Neuron (in vitro differentiated cells): ENCODE measurements around the gene COL4A1.

ENCODE experiments used
- H2AFZ ChIP-seq: one replicate; pipeline ENCODE4 v1.6.1; 2013; ENCODE audit warnings: low read depth, mild to moderate bottlenecking, inconsistent platforms, low read length, moderate library complexity
- H3K27me3 ChIP-seq: one replicate; pipeline ENCODE4 v1.6.1; 2013; ENCODE audit warnings: low read length; ENCODE audit not compliant: insufficient read depth
- H3K36me3 ChIP-seq: one replicate; pipeline ENCODE4 v1.6.1; 2013; ENCODE audit warnings: low read length; ENCODE audit not compliant: insufficient read depth
- H3K4me1 ChIP-seq: one replicate; pipeline ENCODE4 v1.6.1; 2013; ENCODE audit warnings: low read length; ENCODE audit not compliant: insufficient read depth
- H3K4me3 ChIP-seq: 2 replicates; pipeline ENCODE4 v1.5.1; 2013; ENCODE audit warnings: mild to moderate bottlenecking, low read length, moderate library complexity
- H3K9me3 ChIP-seq: one replicate; pipeline ENCODE4 v1.6.1; 2013; ENCODE audit warnings: low read length

The COL4A1 gene

GRCh38 chr13:110185696-110186095 is 121.3 kb downstream of the COL4A1 start:
- H3K4me3 ChIP-seq: no peak overlapping the region
- peaks cover 2% of the 10 kb centered on the region for H3K9me3 ChIP-seq
- H3K36me3 ChIP-seq: peaks cover 21% of the 10 kb centered on the region
- no peaks in the 10 kb centered on the region for H3K27me3 ChIP-seq
- no peak overlapping the region for H2AFZ ChIP-seq
- no peaks in the 10 kb centered on the region for H3K4me1 ChIP-seq

GRCh38 chr13:110183910-110184309 is 123.0 kb downstream of the COL4A1 start:
- no peaks in the 10 kb centered on the region for H3K27me3 ChIP-seq
- peaks cover 23% of the 10 kb centered on the region for H3K36me3 ChIP-seq
- H3K4me3 ChIP-seq: no peak overlapping the region
- H3K4me1 ChIP-seq: no peaks in the 10 kb centered on the region
- peaks cover 2% of the 10 kb centered on the region for H3K9me3 ChIP-seq
- no peak overlapping the region for H2AFZ ChIP-seq

DNA sequence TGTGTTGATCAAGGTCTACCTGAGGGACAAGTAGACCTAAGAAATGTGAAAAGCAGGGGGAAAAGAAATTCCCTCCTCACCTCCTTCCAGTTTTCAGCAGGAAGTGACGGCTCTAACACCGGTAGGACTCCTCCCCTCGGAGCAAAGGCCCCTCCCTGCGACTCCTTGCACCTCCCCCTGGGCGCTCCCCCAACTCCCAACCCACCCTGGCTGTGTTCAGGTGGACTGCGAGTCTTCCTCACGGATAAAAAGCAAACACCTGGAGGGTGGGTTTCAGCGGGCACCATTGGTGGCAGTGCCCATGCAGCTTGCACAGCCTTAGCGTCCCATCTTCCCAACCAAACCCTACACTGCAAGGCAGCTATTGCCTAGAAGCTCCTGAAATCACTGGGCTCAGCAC is 124.5 kb downstream of the COL4A1 start:
- H3K4me1 ChIP-seq: no peaks in the 10 kb centered on the region
- H2AFZ ChIP-seq: no peak overlapping the region
- peaks cover 28% of the 10 kb centered on the region for H3K36me3 ChIP-seq
- peaks cover 2% of the 10 kb centered on the region for H3K9me3 ChIP-seq
- no peaks in the 10 kb centered on the region for H3K27me3 ChIP-seq
- no peak overlapping the region for H3K4me3 ChIP-seq

- Histone ChIP-seq H3K9me3 (peaks cover 2% of the 10 kb centered on the region), H3K27me3 (no peaks in the 10 kb centered on the region), H3K4me3 (no peak overlapping the region), H2AFZ (no peak overlapping the region), H3K36me3 (peaks cover 31% of the 10 kb centered on the region), H3K4me1 (no peaks in the 10 kb centered on the region)
These were observed 125.0 kb downstream of the COL4A1 start for GRCh38 chr13:110182003-110182402.

DNA sequence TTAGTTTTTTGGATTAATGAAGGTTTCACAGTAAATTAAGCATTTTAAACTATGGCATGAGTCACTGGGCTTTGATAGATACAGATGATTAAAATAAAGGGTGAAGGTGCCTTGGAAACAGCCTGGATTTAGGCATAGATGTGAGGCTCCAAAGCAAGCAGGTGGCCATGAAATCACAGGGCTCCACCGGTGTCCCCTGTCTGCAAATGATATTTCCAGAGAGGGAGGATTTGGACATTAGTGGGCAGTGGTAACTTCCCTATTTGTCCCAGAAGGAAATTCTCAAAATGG is 127.2 kb downstream of the COL4A1 start:
- no peak overlapping the region for H2AFZ ChIP-seq
- H3K4me1 ChIP-seq: no peaks in the 10 kb centered on the region
- H3K9me3 ChIP-seq: peaks cover 5% of the 10 kb centered on the region
- no peak overlapping the region for H3K4me3 ChIP-seq
- H3K36me3 ChIP-seq: peaks cover 49% of the 10 kb centered on the region
- no peaks in the 10 kb centered on the region for H3K27me3 ChIP-seq

DNA sequence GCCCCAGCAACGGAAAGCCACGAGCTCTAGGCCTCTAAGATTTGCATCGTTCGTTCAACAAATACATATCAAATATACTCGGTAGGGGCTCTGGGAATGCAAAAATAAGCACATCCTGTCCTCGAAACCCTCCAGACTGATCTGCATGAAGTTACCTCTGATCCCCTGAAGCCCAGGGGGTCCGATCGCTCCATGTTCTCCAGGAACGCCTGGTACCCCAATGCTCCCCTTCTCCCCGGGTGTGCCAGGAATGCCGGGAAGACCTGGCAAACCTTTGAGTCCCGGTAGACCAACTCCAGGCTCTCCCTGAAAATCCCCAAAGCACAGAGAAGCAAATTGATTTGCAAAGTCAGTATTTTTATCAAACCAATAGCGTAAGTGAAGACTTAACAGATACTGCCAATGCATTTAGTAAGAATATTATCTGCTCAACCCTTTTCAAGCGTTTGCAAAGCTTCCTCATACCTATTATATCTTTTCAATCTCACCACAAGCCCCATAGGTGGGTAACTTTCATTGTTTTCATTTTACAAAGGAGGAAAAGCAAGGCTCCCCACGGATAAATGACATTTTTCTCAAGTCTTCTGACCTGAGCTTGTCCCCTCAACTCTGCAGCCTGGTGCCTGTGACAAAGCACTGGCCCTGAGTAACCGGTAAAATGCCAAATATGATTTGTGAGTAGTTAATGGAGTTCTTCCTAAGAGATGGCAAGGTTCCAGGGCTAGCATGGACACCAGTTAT is 127.7 kb downstream of the COL4A1 start:
- Histone ChIP-seq H3K9me3 (peaks cover 6% of the 10 kb centered on the region), H3K4me3 (no peak overlapping the region), H3K36me3 (peaks cover 54% of the 10 kb centered on the region), H3K27me3 (no peaks in the 10 kb centered on the region), H3K4me1 (no peaks in the 10 kb centered on the region), H2AFZ (no peak overlapping the region)

DNA sequence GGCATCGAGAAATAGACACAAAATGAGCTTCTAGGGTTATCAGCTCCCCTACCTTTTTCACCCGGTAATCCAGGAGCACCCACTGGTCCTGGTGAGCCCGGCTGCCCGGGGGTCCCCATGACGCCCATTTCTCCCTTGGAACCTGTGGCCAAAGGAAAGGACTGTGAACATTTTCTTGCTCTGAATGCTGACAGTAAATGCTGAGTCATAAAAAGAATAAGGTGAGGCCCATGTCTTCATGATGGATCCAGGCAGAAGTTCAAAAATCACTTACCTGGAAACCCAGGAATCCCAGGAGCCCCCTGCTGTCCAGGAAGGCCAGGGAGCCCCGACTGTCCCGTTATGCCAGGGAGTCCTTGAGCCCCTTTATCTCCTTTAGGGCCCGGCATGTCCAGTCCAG is 129.2 kb downstream of the COL4A1 start:
- Histone ChIP-seq H3K4me3 (no peak overlapping the region), H2AFZ (no peak overlapping the region), H3K36me3 (peaks cover 61% of the 10 kb centered on the region), H3K27me3 (no peaks in the 10 kb centered on the region), H3K4me1 (no peaks in the 10 kb centered on the region), H3K9me3 (peaks cover 17% of the 10 kb centered on the region)

DNA sequence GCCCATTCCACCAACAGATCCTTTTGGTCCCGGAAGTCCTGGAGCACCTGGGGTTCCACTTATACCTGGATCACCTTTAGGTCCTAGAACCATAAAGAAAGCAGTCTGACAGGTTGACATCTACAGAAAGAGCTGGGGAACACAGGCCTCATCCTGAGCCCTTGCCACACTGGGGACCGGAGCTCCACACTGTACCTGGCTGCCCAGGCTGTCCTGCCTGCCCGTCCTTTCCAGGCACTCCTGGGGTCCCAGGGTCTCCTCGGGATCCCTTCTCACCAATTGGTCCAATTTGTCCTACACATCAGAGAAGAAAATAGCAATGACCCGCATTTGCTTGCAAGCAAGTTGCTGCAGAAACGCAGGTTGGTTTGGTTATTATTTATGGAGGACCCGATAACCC is 130.5 kb downstream of the COL4A1 start:
- Histone ChIP-seq H3K4me1 (no peaks in the 10 kb centered on the region), H3K4me3 (no peak overlapping the region), H3K9me3 (peaks cover 19% of the 10 kb centered on the region), H2AFZ (no peak overlapping the region), H3K36me3 (peaks cover 61% of the 10 kb centered on the region), H3K27me3 (no peaks in the 10 kb centered on the region)

DNA sequence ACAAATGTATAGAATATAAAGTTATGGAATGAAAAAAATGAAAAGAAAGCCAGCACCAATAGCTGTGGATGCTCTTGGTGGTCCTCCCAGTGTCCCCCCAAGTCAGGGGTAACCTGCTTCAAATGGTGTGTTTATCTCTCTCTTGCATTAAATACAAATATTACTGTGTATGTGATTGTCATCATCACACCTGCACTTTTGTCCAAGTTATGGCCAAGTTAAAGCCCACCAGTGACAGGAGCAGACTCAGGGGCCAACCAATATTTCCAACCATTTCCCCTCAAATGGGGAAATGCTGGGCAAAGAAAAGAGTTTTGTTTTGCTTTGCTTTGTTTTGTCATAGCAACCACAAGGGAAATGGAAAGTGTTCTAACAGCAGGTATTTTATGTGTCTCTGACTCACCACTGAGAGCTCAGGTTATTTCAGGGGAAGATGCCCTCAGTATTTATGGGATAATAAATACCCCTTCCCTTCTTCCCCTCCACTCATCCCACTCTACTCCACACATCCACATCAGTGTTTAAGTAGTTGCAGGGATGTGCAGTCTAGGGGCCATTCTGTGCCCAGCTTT is 133.6 kb downstream of the COL4A1 start:
- H3K4me1 ChIP-seq: no peaks in the 10 kb centered on the region
- H2AFZ ChIP-seq: no peak overlapping the region
- peaks cover 19% of the 10 kb centered on the region for H3K9me3 ChIP-seq
- peaks cover 62% of the 10 kb centered on the region for H3K36me3 ChIP-seq
- no peak overlapping the region for H3K4me3 ChIP-seq
- no peaks in the 10 kb centered on the region for H3K27me3 ChIP-seq

- H3K9me3 ChIP-seq: peaks cover 19% of the 10 kb centered on the region
- H2AFZ ChIP-seq: no peak overlapping the region
- H3K4me3 ChIP-seq: no peak overlapping the region
- no peaks in the 10 kb centered on the region for H3K27me3 ChIP-seq
- peaks cover 55% of the 10 kb centered on the region for H3K36me3 ChIP-seq
- no peaks in the 10 kb centered on the region for H3K4me1 ChIP-seq
These were observed 136.1 kb downstream of the COL4A1 start for GRCh38 chr13:110170882-110171281.

- no peaks in the 10 kb centered on the region for H3K27me3 ChIP-seq
- no peak overlapping the region for H3K4me3 ChIP-seq
- no peak overlapping the region for H2AFZ ChIP-seq
- H3K4me1 ChIP-seq: no peaks in the 10 kb centered on the region
- peaks cover 19% of the 10 kb centered on the region for H3K9me3 ChIP-seq
- H3K36me3 ChIP-seq: peaks cover 49% of the 10 kb centered on the region
These were observed 136.8 kb downstream of the COL4A1 start for GRCh38 chr13:110170020-110170790.

DNA sequence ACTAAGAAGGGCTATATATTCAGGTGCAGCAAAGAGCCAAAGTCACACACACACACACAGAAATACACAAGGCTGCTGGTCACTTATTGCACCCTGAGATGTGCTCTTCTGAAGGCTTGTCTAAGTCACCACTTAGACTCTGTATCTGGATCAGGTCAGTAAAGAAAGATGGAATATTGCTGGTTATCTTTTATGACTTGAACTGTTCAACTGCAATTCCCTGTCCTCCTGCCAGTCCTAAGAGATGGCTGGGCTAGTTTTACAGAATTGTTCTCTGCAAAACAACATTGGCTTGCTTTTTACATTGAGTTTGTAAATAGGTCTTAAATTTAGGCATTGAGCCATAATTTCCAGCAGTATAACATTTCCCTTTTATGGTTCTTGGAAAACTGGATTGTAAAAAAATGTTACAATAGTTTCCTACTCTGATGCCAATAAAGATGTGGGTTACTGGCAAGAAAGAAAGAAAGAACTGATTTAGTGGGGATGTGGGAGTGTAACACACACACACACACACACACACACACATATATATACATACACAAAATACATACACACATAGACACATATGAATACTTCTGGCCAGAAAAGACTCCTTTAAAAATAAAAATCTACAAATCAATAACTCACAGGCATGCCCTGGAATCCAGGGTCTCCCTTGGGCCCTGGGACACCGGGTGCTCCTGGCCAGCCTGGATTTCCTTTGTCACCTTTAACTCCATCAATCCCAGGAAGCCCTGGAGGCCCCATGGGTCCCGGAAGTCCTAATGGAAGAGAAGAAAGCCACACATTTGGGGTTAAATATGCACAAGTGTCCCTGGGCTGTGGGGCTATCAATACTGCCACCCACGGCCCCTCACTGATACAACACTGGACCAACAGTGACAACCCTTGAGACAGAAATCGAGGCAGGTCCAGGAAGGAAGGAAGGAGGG is 137.7 kb downstream of the COL4A1 start:
- Histone ChIP-seq H3K36me3 (peaks cover 41% of the 10 kb centered on the region), H3K4me1 (no peaks in the 10 kb centered on the region), H3K9me3 (peaks cover 16% of the 10 kb centered on the region), H2AFZ (no peak overlapping the region), H3K27me3 (no peaks in the 10 kb centered on the region), H3K4me3 (no peak overlapping the region)

- H3K4me3 ChIP-seq: no peak overlapping the region
- H3K36me3 ChIP-seq: peaks cover 36% of the 10 kb centered on the region
- no peaks in the 10 kb centered on the region for H3K9me3 ChIP-seq
- no peaks in the 10 kb centered on the region for H3K4me1 ChIP-seq
- H3K27me3 ChIP-seq: no peaks in the 10 kb centered on the region
- H2AFZ ChIP-seq: no peak overlapping the region
These were observed 140.4 kb downstream of the COL4A1 start for GRCh38 chr13:110166598-110166997.
